Thyroid gland (tissue), 4 donors: ENCODE measurements around the gene CD38. TPM values are rescaled to one million over a fixed set of nuclear protein-coding genes. Genes with fewer than 3 reads are reported as not detected.

Experiments used
- DNase-seq, 2 donors: peaks; one replicate each; pipeline ENCODE4 v3.0.0-alpha.2; 2019
- H3K27ac ChIP-seq, 3 donors: fragments of 200-600 bp; sonication (generic); 1 replicate in 2 of 3; 2 replicates in 1 of 3; pipeline ENCODE4 v1.5.1; 2016 to 2019; ENCODE audit warnings: mild to moderate bottlenecking in 1 of 3, moderate library complexity in 1 of 3
- H3K27me3 ChIP-seq: fragments of 200-600 bp; sonication (generic); one replicate; pipeline ENCODE4 v1.5.1; 2019
- H3K36me3 ChIP-seq, 2 donors: fragments of 200-600 bp; sonication (generic); one replicate each; pipeline ENCODE4 v1.5.1; 2016 to 2019
- H3K4me1 ChIP-seq, 2 donors: fragments of 200-600 bp; sonication (generic); one replicate each; pipeline ENCODE4 v1.5.1; 2017 to 2019
- H3K4me3 ChIP-seq, 3 donors: fragments of 200-600 bp; sonication (generic); replicated peaks in 1 of 3; 1 replicate in 2 of 3; 2 replicates in 1 of 3; pipeline ENCODE4 v1.5.1; 2016; ENCODE audit warnings: mild to moderate bottlenecking in 1 of 3
- H3K9me3 ChIP-seq: fragments of 200-600 bp; sonication (generic); one replicate; pipeline ENCODE4 v1.5.1; 2017
- POLR2A ChIP-seq, 2 donors: fragments of 450-650 bp; IDR thresholded peaks; one replicate each; pipeline ENCODE4 v1.6.1; 2017; ENCODE audit warnings: antibody characterized with exemption in 2 of 2, mild to moderate bottlenecking in 2 of 2, moderate library complexity in 1 of 2
- WGBS, 2 donors: methylation state at CpG; one replicate each; pipeline ENCODE4 v1.1.5; 2017; 5-methylcytosine and 5-hydroxymethylcytosine counted together
- intact Hi-C: fragments of 100-400 bp; cut with DNase I; formaldehyde crosslinking; loops from one replicate; pipeline ENCODE4 v1.15.1; 2023
- total RNA-seq, 4 donors: library from RNA; depleted of rRNA; stranded (reverse); fragments of >200 nt; gene quantifications; one replicate each; pipeline ENCODE4 v1.2.3, GENCODE V29; 2016
- TF ChIP-seq, protein P1 (sequence below), 6 experiments: fragments of 200-600 bp in 3 of 6; fragments of 450-650 bp in 3 of 6; sonication (generic) in 3 of 6; IDR thresholded peaks; one replicate each; pipeline ENCODE4 v1.5.1; 2016 to 2019; ENCODE audit warnings: antibody characterized with exemption in 6 of 6, mild to moderate bottlenecking in 2 of 6, inconsistent platforms in 1 of 6, moderate library complexity in 1 of 6

CD38 gene
- total RNA-seq, 4 donors from 2014 or later: 3.7 to 13.3 (median 9.5) TPM

DNA sequence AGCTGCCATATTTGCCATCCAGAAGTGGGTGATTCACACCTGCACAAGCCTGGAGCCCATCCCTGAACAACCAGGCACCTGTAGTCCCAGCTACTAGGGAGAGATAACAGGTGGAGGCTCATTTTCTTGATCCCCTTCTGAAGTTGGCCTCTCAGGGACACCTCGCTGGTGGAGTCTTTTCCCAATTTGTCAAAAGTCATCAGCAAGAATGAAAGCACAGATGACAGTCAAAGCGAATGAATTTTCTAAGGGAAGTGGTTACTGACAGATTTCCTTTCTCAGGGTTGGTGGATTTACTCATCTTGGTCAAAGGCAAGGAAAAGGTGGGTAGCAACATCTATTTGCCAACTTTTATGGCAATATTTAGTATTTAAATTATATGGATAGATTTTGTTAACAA, 123.9 kb downstream of the CD38 start:
- intact Hi-C loops: no loop called here
- Histone ChIP-seq H3K9me3 (no peaks in the 10 kb centered on the region), H3K4me3 (no peak overlapping the region), H3K4me1 (no peaks in the 10 kb centered on the region), H3K27ac (no peak overlapping the region), H3K27me3 (no peaks in the 10 kb centered on the region), H3K36me3 (no peaks in the 10 kb centered on the region)
- WGBS, 2 donors: 82 to 86% methylated on average over 2 of the region's 2 CpGs
- TF ChIP-seq POLR2A (IDR thresholded peaks at IDR 0.05): no peak
- TF ChIP-seq, protein P1, sequence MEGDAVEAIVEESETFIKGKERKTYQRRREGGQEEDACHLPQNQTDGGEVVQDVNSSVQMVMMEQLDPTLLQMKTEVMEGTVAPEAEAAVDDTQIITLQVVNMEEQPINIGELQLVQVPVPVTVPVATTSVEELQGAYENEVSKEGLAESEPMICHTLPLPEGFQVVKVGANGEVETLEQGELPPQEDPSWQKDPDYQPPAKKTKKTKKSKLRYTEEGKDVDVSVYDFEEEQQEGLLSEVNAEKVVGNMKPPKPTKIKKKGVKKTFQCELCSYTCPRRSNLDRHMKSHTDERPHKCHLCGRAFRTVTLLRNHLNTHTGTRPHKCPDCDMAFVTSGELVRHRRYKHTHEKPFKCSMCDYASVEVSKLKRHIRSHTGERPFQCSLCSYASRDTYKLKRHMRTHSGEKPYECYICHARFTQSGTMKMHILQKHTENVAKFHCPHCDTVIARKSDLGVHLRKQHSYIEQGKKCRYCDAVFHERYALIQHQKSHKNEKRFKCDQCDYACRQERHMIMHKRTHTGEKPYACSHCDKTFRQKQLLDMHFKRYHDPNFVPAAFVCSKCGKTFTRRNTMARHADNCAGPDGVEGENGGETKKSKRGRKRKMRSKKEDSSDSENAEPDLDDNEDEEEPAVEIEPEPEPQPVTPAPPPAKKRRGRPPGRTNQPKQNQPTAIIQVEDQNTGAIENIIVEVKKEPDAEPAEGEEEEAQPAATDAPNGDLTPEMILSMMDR (IDR thresholded peaks at IDR 0.05): no peak
- no peak for DNase-seq

DNA sequence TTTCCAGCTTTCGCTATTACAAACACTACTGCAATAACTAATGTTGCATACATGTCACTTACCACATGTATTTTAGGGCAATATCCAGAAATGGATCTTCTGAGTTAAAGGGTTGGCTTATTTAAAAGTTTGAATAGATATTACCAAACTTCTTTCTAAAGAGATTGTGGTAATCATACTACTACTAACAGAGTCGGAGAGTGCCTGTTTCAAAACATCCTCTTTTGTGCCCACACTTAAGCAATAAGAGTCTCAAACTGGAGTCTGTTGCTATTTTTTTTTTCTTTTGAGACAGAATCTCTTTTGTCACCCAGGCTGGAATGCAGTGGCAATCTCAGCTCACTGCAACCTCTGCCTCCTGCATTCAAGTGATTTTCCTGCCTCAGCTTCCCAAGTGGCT, 124.6 kb downstream of the CD38 start:
- no peak for TF ChIP-seq POLR2A (IDR thresholded peaks at IDR 0.05)
- TF ChIP-seq, protein P1 (IDR thresholded peaks at IDR 0.05): no peak
- H3K27ac ChIP-seq: no peak overlapping the region
- 85 to 86% methylated on average over 2 of the region's 2 CpGs for WGBS, 2 donors
- no peaks in the 10 kb centered on the region for H3K27me3 ChIP-seq
- no peaks in the 10 kb centered on the region for H3K36me3 ChIP-seq
- no peaks in the 10 kb centered on the region for H3K9me3 ChIP-seq
- no peak for DNase-seq
- intact Hi-C loops: no loop called here
- no peak overlapping the region for H3K4me3 ChIP-seq
- no peaks in the 10 kb centered on the region for H3K4me1 ChIP-seq

Other genes with a start within 250 kb of the CD38 start
- gene FBXL5, start 123.0 kb upstream of the CD38 start, total RNA-seq: 100 to 1,000 TPM; 154 to 246 (median 212) TPM
- 10 to 100 TPM; 62.4 to 85.6 (median 73.2) TPM for gene FAM200B, start 96.5 kb upstream of the CD38 start, total RNA-seq
- gene BST1, start 75.3 kb upstream of the CD38 start, total RNA-seq: 1 to 10 TPM; 2.0 to 7.5 (median 5.5) TPM
- 1 to 10 TPM in 1 of 4 donors, under 1 TPM in 2, not detected in 1; 0.22 to 2.3 (median 0.44) TPM for gene FGFBP1, start 160.4 kb downstream of the CD38 start, total RNA-seq
- 1 to 10 TPM in 2 of 4 donors, under 1 TPM in 2; 0.67 to 3.7 (median 0.92) TPM for gene FGFBP2, start 184.8 kb downstream of the CD38 start, total RNA-seq